Measurements from ENCODE around the gene EAPP. TPM values are rescaled to one million over a fixed set of nuclear protein-coding genes. Genes with fewer than 3 reads are reported as not detected.
"Not testable (repeated sequence)": the region's sequence is repeated elsewhere in the genome, so short reads cannot be mapped to it uniquely, and the experiment has no call there.

The EAPP gene
- total RNA-seq, 4 donors from 2014 or later = 55.2 to 63.3 (median 60.2) TPM

GRCh38 chr14:34536951-34537676 lies 2.4 kb downstream of the EAPP start:
- TF ChIP-seq CTCF (IDR thresholded peaks at IDR 0.05) (no peak), POLR2A (IDR thresholded peaks at IDR 0.05) (no peak)
- WGBS, 2 donors = 89 to 91% methylated on average over 4 of the region's 4 CpGs
- no peak overlapping the region for H3K4me3 ChIP-seq (ENCODE audit: low read depth, poor library complexity, severe bottlenecking)
- intact Hi-C loops (cut with DNase I; ENCODE audit: low total_unique reads) = no loop called here
- DNase-seq (ENCODE audit: low spot score in 2 of 2) = no peak

DNA sequence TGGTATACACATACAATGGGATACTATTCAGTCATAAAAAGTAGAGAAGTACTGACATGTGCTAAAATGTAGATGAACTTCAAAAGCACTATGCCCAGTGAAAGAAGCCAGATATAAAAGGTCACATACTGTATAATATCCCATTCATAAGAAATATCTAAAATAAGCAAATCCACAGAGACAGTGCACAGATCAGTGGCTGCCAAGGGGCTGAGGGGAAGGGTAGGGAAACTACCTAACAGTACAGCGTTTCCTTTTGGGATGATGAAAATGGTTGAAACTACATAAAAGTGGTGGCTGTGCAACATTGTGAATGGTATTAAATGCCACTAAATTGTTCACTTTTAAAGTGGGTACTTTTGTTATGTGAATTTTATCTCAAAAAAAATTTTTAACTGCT lies 11.9 kb downstream of the EAPP start:
- intact Hi-C loops (cut with DNase I; ENCODE audit: low total_unique reads) = no loop called here
- no peak for DNase-seq (ENCODE audit: low spot score in 2 of 2)

GRCh38 chr14:34524216-34524615 lies 15.3 kb downstream of the EAPP start:
- 95 to 96% methylated on average over 8 of the region's 8 CpGs for WGBS, 2 donors
- intact Hi-C loops (cut with DNase I; ENCODE audit: low total_unique reads); DNase-seq (ENCODE audit: low spot score in 2 of 2); H3K4me3 ChIP-seq (ENCODE audit: low read depth, poor library complexity, severe bottlenecking): not testable (repeated sequence)

More for the DNA sequence above, 11.9 kb downstream of the EAPP start:
- 82 to 97% methylated on average over 1 of the region's 1 CpG for WGBS, 2 donors
- no peak overlapping the region for H3K4me3 ChIP-seq (ENCODE audit: low read depth, poor library complexity, severe bottlenecking)
- TF ChIP-seq POLR2A (IDR thresholded peaks at IDR 0.05) (no peak), CTCF (IDR thresholded peaks at IDR 0.05) (no peak)

DNA sequence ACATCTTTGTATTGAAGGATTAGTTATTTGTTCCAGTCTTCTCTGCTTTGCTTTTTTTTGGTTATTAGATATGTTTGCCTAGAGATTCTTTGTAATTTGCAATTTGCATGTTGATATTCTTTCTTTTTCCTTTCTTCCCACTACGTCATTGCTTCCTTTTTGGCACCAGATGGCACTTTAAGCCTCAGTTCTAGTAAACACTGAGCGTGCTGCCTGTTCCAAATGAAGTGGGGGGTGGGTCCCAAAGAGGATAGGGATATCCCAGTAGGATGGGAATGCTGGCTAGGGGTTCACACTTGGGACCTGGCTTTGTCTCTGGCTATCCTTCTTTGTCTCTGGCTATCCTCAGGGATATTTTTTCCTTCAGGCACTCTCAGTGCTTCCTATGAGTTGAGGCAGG lies 17.0 kb downstream of the EAPP start:
- no peak for DNase-seq (ENCODE audit: low spot score in 2 of 2)
- TF ChIP-seq POLR2A (IDR thresholded peaks at IDR 0.05) (no peak), CTCF (IDR thresholded peaks at IDR 0.05) (no peak)
- intact Hi-C loops (cut with DNase I; ENCODE audit: low total_unique reads) = no loop called here
- no peak overlapping the region for H3K4me3 ChIP-seq (ENCODE audit: low read depth, poor library complexity, severe bottlenecking)
- 95 to 98% methylated on average over 2 of the region's 2 CpGs for WGBS, 2 donors

GRCh38 chr14:34521071-34521470 lies 18.4 kb downstream of the EAPP start:
- DNase-seq (ENCODE audit: low spot score in 2 of 2); H3K4me3 ChIP-seq (ENCODE audit: low read depth, poor library complexity, severe bottlenecking); intact Hi-C loops (cut with DNase I; ENCODE audit: low total_unique reads): not testable (repeated sequence)
- WGBS, 2 donors = 96 to 97% methylated on average over 6 of the region's 6 CpGs

- 89 to 94% methylated on average over 7 of the region's 7 CpGs for WGBS, 2 donors
- DNase-seq (ENCODE audit: low spot score in 2 of 2); intact Hi-C loops (cut with DNase I; ENCODE audit: low total_unique reads); H3K4me3 ChIP-seq (ENCODE audit: low read depth, poor library complexity, severe bottlenecking): not testable (repeated sequence)
These were observed 19.1 kb downstream of the EAPP start for GRCh38 chr14:34520304-34520970.

- no peak for DNase-seq (ENCODE audit: low spot score in 2 of 2)
- intact Hi-C loops (cut with DNase I; ENCODE audit: low total_unique reads) = no loop called here
- 95 to 98% methylated on average over 11 of the region's 11 CpGs for WGBS, 2 donors
- no peak overlapping the region for H3K4me3 ChIP-seq (ENCODE audit: low read depth, poor library complexity, severe bottlenecking)
- TF ChIP-seq CTCF (IDR thresholded peaks at IDR 0.05) = no peak
- TF ChIP-seq POLR2A (IDR thresholded peaks at IDR 0.05) = no peak
These were observed 31.6 kb downstream of the EAPP start for GRCh38 chr14:34507884-34508283.
